HL-60 (cell line): ENCODE data around the gene USH2A.

Experiments
- DNase-seq, 2 experiments: peaks; one replicate each; pipeline ENCODE4 v3.0.0-alpha.2; 2010 to 2020; ENCODE audit warnings: low read depth in 1 of 2, low spot score in 1 of 2
- H3K27ac ChIP-seq: fragments of 250-450 bp; sonication (Bioruptor Pico); replicated peaks from 2 replicates; pipeline ENCODE4 v1.5.1; 2020; ENCODE audit warnings: mild to moderate bottlenecking, moderate library complexity
- H3K27me3 ChIP-seq: fragments of 250-450 bp; sonication (Bioruptor Pico); 2 replicates; pipeline ENCODE4 v1.5.1; 2021; ENCODE audit warnings: mild to moderate bottlenecking, moderate library complexity; ENCODE audit not compliant: insufficient read depth, poor library complexity, severe bottlenecking
- H3K4me3 ChIP-seq: replicated peaks from 2 replicates; pipeline ENCODE4 v1.5.1; 2011; ENCODE audit warnings: mild to moderate bottlenecking, control low read depth, low read length; ENCODE audit not compliant: insufficient read depth
- GABPA ChIP-seq: IDR thresholded peaks from 2 replicates; pipeline ENCODE4 v1.6.1; 2012; ENCODE audit warnings: low read depth
- POLR2AphosphoS5 ChIP-seq: IDR thresholded peaks from 2 replicates; pipeline ENCODE4 v1.6.1; 2012; ENCODE audit warnings: low read depth
- SPI1 ChIP-seq: IDR thresholded peaks from 2 replicates; pipeline ENCODE4 v1.6.1; 2012; ENCODE audit warnings: low read depth, mild to moderate bottlenecking, borderline replicate concordance
- long read RNA-seq: library from polyadenylated mRNA; unstranded; transcript quantifications from one replicate; pipeline ENCODE4 v2.0.0, GENCODE V29; 2020
- TF ChIP-seq, protein P1 (sequence below): IDR thresholded peaks from one replicate; pipeline ENCODE4 v1.5.1; 2011; ENCODE audit warnings: low read length, control low read depth, inconsistent platforms; ENCODE audit not compliant: insufficient read depth
- TF ChIP-seq, protein P2 (sequence below): IDR thresholded peaks from 2 replicates; pipeline ENCODE4 v1.6.1; 2012; ENCODE audit warnings: low read depth; ENCODE audit not compliant: insufficient replicate concordance

USH2A gene
- long read RNA-seq, result 0 reads

DNA sequence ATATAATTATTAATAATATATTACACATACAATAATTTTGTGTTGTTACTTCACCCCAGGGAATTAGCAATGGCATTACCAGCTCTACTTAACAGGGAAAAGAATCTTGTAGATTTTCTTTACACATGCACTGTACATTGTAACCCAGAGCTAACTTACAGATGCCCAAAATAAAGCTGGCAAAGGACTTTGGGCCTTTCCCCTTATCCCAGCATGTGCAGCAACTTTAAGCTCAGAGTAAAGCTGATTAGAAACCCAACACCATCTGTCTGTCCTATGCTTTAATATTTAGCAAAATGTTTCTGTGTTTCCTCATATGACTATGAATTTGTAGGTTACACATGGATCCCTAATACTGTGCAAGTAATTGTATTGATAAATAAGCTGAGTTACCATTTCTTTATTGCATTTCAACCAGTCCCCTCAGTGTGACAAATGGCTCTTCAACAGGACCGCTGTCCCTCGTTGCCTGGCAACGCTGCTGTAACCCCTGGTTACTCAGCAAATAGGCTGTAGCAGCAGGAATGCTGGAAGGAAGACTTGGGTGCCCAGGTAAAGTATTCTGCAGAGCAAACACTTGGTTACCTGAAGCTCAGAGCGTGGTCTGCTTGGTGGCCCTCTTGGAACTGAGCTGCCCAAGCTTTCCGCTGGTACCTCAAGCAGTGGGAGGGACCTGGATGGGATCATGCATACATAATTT, at the start of gene USH2A:
Gene USH2A (minus strand): TSS at position 628 of the 700 bp plus-strand sequence. CDS start 1,112 bp downstream, outside the sequence.
- H3K27me3 ChIP-seq, result no peaks in the 10 kb centered on the region
- no peak for DNase-seq
- TF ChIP-seq GABPA, result no peak
- TF ChIP-seq, protein P1, sequence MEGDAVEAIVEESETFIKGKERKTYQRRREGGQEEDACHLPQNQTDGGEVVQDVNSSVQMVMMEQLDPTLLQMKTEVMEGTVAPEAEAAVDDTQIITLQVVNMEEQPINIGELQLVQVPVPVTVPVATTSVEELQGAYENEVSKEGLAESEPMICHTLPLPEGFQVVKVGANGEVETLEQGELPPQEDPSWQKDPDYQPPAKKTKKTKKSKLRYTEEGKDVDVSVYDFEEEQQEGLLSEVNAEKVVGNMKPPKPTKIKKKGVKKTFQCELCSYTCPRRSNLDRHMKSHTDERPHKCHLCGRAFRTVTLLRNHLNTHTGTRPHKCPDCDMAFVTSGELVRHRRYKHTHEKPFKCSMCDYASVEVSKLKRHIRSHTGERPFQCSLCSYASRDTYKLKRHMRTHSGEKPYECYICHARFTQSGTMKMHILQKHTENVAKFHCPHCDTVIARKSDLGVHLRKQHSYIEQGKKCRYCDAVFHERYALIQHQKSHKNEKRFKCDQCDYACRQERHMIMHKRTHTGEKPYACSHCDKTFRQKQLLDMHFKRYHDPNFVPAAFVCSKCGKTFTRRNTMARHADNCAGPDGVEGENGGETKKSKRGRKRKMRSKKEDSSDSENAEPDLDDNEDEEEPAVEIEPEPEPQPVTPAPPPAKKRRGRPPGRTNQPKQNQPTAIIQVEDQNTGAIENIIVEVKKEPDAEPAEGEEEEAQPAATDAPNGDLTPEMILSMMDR, result no peak
- TF ChIP-seq POLR2AphosphoS5, result no peak
- TF ChIP-seq, protein P2, sequence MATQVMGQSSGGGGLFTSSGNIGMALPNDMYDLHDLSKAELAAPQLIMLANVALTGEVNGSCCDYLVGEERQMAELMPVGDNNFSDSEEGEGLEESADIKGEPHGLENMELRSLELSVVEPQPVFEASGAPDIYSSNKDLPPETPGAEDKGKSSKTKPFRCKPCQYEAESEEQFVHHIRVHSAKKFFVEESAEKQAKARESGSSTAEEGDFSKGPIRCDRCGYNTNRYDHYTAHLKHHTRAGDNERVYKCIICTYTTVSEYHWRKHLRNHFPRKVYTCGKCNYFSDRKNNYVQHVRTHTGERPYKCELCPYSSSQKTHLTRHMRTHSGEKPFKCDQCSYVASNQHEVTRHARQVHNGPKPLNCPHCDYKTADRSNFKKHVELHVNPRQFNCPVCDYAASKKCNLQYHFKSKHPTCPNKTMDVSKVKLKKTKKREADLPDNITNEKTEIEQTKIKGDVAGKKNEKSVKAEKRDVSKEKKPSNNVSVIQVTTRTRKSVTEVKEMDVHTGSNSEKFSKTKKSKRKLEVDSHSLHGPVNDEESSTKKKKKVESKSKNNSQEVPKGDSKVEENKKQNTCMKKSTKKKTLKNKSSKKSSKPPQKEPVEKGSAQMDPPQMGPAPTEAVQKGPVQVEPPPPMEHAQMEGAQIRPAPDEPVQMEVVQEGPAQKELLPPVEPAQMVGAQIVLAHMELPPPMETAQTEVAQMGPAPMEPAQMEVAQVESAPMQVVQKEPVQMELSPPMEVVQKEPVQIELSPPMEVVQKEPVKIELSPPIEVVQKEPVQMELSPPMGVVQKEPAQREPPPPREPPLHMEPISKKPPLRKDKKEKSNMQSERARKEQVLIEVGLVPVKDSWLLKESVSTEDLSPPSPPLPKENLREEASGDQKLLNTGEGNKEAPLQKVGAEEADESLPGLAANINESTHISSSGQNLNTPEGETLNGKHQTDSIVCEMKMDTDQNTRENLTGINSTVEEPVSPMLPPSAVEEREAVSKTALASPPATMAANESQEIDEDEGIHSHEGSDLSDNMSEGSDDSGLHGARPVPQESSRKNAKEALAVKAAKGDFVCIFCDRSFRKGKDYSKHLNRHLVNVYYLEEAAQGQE, result no peak
- TF ChIP-seq SPI1, result no peak
- no peak within 1 kb of the TSS for H3K4me3 ChIP-seq
- H3K27ac ChIP-seq, result no peak within 1 kb of the TSS

DNA sequence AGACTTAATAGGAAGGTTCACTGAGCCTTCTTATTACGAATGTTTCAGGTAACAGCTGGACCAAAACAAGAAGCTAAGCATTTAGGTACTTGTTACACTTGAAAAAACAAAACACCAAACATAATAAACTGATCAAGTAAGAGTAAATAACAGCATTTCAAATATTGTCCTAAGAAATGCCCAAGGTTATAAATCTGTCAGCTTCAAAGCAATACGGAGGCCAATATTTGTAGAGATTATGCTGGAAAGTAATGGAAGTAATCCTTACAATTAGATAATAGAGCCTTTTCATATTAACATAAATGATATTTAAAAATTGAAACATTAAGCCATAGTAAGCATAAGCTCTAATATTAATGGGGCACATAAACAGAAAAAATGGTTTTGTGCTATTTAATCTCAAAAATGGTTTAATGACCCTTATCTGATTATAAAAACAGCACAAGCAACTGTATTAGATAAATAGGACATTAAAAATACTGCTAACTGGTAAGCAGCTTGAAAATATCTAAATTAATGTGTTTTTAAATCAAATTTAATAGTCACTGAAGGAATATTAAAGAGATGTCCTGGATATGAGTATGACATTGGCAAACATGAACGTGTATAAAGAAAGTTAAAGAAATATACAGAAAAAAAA, 43.0 kb upstream of the USH2A start:
- TF ChIP-seq, protein P2, result no peak
- TF ChIP-seq SPI1 (no peak), POLR2AphosphoS5 (no peak), GABPA (no peak)
- TF ChIP-seq, protein P1, result no peak
- DNase-seq, result no peak
- Histone ChIP-seq H3K27ac (no peak overlapping the region), H3K4me3 (no peak overlapping the region), H3K27me3 (no peaks in the 10 kb centered on the region)

DNA sequence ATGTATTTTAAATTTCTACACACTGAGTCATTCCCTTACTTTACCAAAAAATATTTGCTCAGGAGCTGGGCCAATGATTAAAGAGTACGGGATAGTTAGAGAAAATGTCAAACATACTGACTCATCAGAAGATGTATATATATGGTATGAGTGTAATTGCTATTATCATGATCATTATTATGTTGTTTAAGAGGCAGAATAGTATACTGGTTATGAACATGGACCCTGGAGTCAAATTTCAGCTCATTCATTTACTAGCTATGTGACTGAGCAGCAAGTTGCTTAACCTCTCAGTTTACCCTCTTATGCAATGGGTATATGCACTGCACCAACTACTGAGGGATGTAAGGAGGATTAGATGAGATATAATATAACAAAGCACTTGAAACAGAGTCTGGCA, 41.2 kb upstream of the USH2A start:
- no peak for DNase-seq
- Histone ChIP-seq H3K27me3 (no peaks in the 10 kb centered on the region), H3K27ac (no peak overlapping the region), H3K4me3 (no peak overlapping the region)
- TF ChIP-seq GABPA, result no peak

- H3K27me3 ChIP-seq, result no peaks in the 10 kb centered on the region
- no peak overlapping the region for H3K27ac ChIP-seq
- TF ChIP-seq, protein P1, result no peak
- TF ChIP-seq, protein P2, result no peak
- TF ChIP-seq SPI1, result no peak
- TF ChIP-seq POLR2AphosphoS5, result no peak
- TF ChIP-seq GABPA, result no peak
- no peak for DNase-seq
- no peak overlapping the region for H3K4me3 ChIP-seq
Measured at GRCh38 chr1:216462066-216462775, 39.0 kb upstream of the USH2A start.
